ENCODE results near the gene SLC4A3.

DNA sequence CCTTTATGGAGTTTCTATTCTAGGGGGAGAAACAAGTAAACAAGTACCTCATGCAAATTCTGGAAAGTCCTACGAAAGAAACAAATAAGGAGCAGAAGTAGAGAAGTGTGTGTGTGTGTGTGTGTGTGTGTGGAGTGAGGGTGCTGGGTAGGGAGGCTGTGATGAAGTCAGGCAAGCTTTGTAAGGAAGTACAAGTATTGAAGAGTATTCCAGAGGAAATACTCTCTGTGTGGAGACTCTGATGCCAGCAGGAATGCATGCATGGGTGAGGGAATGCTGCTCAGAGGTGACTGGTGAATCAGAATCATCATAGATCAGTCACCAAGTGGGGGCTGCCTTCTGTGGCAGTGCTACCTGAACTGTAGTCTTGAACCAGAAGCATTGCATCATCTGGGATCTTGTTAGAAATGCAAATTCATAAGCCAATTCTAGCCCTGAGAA is 34.5 kb downstream of the SLC4A3 start:
- TF ChIP-seq, protein P1, sequence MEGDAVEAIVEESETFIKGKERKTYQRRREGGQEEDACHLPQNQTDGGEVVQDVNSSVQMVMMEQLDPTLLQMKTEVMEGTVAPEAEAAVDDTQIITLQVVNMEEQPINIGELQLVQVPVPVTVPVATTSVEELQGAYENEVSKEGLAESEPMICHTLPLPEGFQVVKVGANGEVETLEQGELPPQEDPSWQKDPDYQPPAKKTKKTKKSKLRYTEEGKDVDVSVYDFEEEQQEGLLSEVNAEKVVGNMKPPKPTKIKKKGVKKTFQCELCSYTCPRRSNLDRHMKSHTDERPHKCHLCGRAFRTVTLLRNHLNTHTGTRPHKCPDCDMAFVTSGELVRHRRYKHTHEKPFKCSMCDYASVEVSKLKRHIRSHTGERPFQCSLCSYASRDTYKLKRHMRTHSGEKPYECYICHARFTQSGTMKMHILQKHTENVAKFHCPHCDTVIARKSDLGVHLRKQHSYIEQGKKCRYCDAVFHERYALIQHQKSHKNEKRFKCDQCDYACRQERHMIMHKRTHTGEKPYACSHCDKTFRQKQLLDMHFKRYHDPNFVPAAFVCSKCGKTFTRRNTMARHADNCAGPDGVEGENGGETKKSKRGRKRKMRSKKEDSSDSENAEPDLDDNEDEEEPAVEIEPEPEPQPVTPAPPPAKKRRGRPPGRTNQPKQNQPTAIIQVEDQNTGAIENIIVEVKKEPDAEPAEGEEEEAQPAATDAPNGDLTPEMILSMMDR (IDR thresholded peaks at IDR 0.05; ENCODE audit: borderline replicate concordance, extremely low read depth, low read length, poor library complexity, severe bottlenecking): no peak
- no peak for TF ChIP-seq EZH2 (IDR thresholded peaks at IDR 0.05; ENCODE audit: borderline replicate concordance, low read depth, low read length, severe bottlenecking)

All from DND-41 (cell line).